ENCODE data around the gene AFAP1.

Gene AFAP1

GRCh38 chr4:7976025-7976424 lies 36.4 kb upstream of the AFAP1 start:
- ATAC-seq (no peak), DNase-seq (no peak)
- Mint-ChIP-seq H3K4me1 (peaks cover 45% of the 10 kb centered on the region), H3K9me3 (no peaks in the 10 kb centered on the region), H3K4me3 (no peak overlapping the region), H3K27me3 (no peaks in the 10 kb centered on the region), H3K27ac (peak overlapping the region in 1 of 2 donors; percentile 28)

- H3K27ac Mint-ChIP-seq: no peak overlapping the region
- peaks cover 57% of the 10 kb centered on the region for H3K4me1 Mint-ChIP-seq
- H3K4me3 Mint-ChIP-seq: no peak overlapping the region
- H3K9me3 Mint-ChIP-seq: no peaks in the 10 kb centered on the region
- no peaks in the 10 kb centered on the region for H3K27me3 Mint-ChIP-seq
- no peak for DNase-seq
- no peak for ATAC-seq
Measured at GRCh38 chr4:7974425-7974824, 34.8 kb upstream of the AFAP1 start.

- DNase-seq: no peak
- Mint-ChIP-seq H3K4me3 (no peak overlapping the region), H3K27me3 (no peaks in the 10 kb centered on the region), H3K27ac (no peak overlapping the region), H3K4me1 (peaks cover 58% of the 10 kb centered on the region), H3K9me3 (no peaks in the 10 kb centered on the region)
- ATAC-seq: no peak
Measured at GRCh38 chr4:7973545-7973981, 33.9 kb upstream of the AFAP1 start.

- no peak for ATAC-seq
- no peak for DNase-seq
- peaks cover 66% of the 10 kb centered on the region for H3K4me1 Mint-ChIP-seq
Measured at GRCh38 chr4:7971881-7972500, 32.3 kb upstream of the AFAP1 start.

GRCh38 chr4:7971159-7971631 lies 31.5 kb upstream of the AFAP1 start:
- Mint-ChIP-seq H3K27me3 (peaks cover 7% of the 10 kb centered on the region), H3K4me3 (peak overlapping the region; percentile 94 to 96), H3K9me3 (no peaks in the 10 kb centered on the region), H3K4me1 (peaks cover 69% of the 10 kb centered on the region), H3K27ac (peak overlapping the region; percentile 98 to 100)
- ATAC-seq: no peak
- DNase-seq: no peak

More at GRCh38 chr4:7971881-7972500, 32.3 kb upstream of the AFAP1 start:
- no peaks in the 10 kb centered on the region for H3K9me3 Mint-ChIP-seq
- H3K27me3 Mint-ChIP-seq: peaks cover 3% of the 10 kb centered on the region
- H3K27ac Mint-ChIP-seq: peak overlapping the region; percentile 62 to 75
- H3K4me3 Mint-ChIP-seq: peak overlapping the region; percentile 94 to 96

GRCh38 chr4:7970361-7970946 lies 30.8 kb upstream of the AFAP1 start:
- no peaks in the 10 kb centered on the region for H3K9me3 Mint-ChIP-seq
- peaks cover 7% of the 10 kb centered on the region for H3K27me3 Mint-ChIP-seq
- DNase-seq (no peak), ATAC-seq (peak; percentile 10)
- peak overlapping the region; percentile 98 to 100 for H3K27ac Mint-ChIP-seq
- H3K4me3 Mint-ChIP-seq: peak overlapping the region; percentile 94 to 96
- H3K4me1 Mint-ChIP-seq: peaks cover 74% of the 10 kb centered on the region

GRCh38 chr4:7968262-7968896 lies 28.7 kb upstream of the AFAP1 start:
- Mint-ChIP-seq H3K27me3 (peaks cover 7% of the 10 kb centered on the region), H3K4me1 (peaks cover 91% of the 10 kb centered on the region), H3K27ac (no peak overlapping the region), H3K4me3 (peak overlapping the region; percentile 14 to 29), H3K9me3 (no peaks in the 10 kb centered on the region)
- ATAC-seq (no peak), DNase-seq (no peak)

GRCh38 chr4:7967501-7968261 lies 28.0 kb upstream of the AFAP1 start:
- Mint-ChIP-seq H3K4me1 (peaks cover 91% of the 10 kb centered on the region), H3K27ac (no peak overlapping the region), H3K27me3 (peaks cover 10% of the 10 kb centered on the region), H3K4me3 (no peak overlapping the region), H3K9me3 (no peaks in the 10 kb centered on the region)
- no peak for DNase-seq
- ATAC-seq: no peak

GRCh38 chr4:7967063-7967440 lies 27.4 kb upstream of the AFAP1 start:
- Mint-ChIP-seq H3K9me3 (no peaks in the 10 kb centered on the region), H3K27ac (peak overlapping the region in 1 of 2 donors; percentile 31), H3K4me3 (no peak overlapping the region), H3K27me3 (peaks cover 14% of the 10 kb centered on the region), H3K4me1 (peaks cover 88% of the 10 kb centered on the region)
- DNase-seq (no peak), ATAC-seq (no peak)

- peak overlapping the region in 1 of 2 donors; percentile 31 for H3K27ac Mint-ChIP-seq
- no peaks in the 10 kb centered on the region for H3K9me3 Mint-ChIP-seq
- DNase-seq: no peak
- H3K4me3 Mint-ChIP-seq: no peak overlapping the region
- peaks cover 88% of the 10 kb centered on the region for H3K4me1 Mint-ChIP-seq
- H3K27me3 Mint-ChIP-seq: peaks cover 14% of the 10 kb centered on the region
- no peak for ATAC-seq
Measured at GRCh38 chr4:7966281-7967062, 26.8 kb upstream of the AFAP1 start.

- peak in 1 of 2 donors; percentile 37 for DNase-seq
- peak overlapping the region; percentile 18 to 39 for H3K4me3 Mint-ChIP-seq
- peaks cover 88% of the 10 kb centered on the region for H3K4me1 Mint-ChIP-seq
- peaks cover 14% of the 10 kb centered on the region for H3K27me3 Mint-ChIP-seq
- no peak for ATAC-seq
- no peaks in the 10 kb centered on the region for H3K9me3 Mint-ChIP-seq
- H3K27ac Mint-ChIP-seq: peak overlapping the region; percentile 70 to 90
Measured at GRCh38 chr4:7964890-7965662, 25.4 kb upstream of the AFAP1 start.

- DNase-seq (peak in 1 of 2 donors; percentile 58), ATAC-seq (peak; percentile 46)
- peak overlapping the region; percentile 70 to 77 for H3K27ac Mint-ChIP-seq
- H3K9me3 Mint-ChIP-seq: no peaks in the 10 kb centered on the region
- H3K4me3 Mint-ChIP-seq: peak overlapping the region; percentile 18 to 39
- peaks cover 14% of the 10 kb centered on the region for H3K27me3 Mint-ChIP-seq
- H3K4me1 Mint-ChIP-seq: peaks cover 88% of the 10 kb centered on the region
Measured at GRCh38 chr4:7964459-7964858, 24.8 kb upstream of the AFAP1 start.

GRCh38 chr4:7963691-7964090 lies 24.0 kb upstream of the AFAP1 start:
- no peak overlapping the region for H3K4me3 Mint-ChIP-seq
- peaks cover 14% of the 10 kb centered on the region for H3K27me3 Mint-ChIP-seq
- H3K9me3 Mint-ChIP-seq: no peaks in the 10 kb centered on the region
- H3K27ac Mint-ChIP-seq: peak overlapping the region in 1 of 2 donors; percentile 91
- DNase-seq: no peak
- no peak for ATAC-seq
- H3K4me1 Mint-ChIP-seq: peaks cover 90% of the 10 kb centered on the region
